HFFc6 (cell line): ENCODE data around the gene HELZ. TPM values are rescaled to one million over a fixed set of nuclear protein-coding genes. Genes with fewer than 3 reads are reported as not detected.

ENCODE experiments used
- DNase-seq: peaks from one replicate; pipeline ENCODE4 v3.0.0-alpha.2; 2018
- H3K27ac Mint-ChIP-seq: 2 replicates; pipeline ENCODE4 v1.8.0; 2020; ENCODE audit warnings: mild to moderate bottlenecking, mixed read lengths
- H3K27me3 Mint-ChIP-seq: 2 replicates; pipeline ENCODE4 v1.8.0; 2021; ENCODE audit warnings: mild to moderate bottlenecking, moderate library complexity, mixed read lengths; ENCODE audit not compliant: insufficient read depth
- H3K36me3 Mint-ChIP-seq: 2 replicates; pipeline ENCODE4 v1.8.0; 2021; ENCODE audit warnings: low read depth, mixed read lengths
- H3K4me1 Mint-ChIP-seq: 2 replicates; pipeline ENCODE4 v1.8.0; 2020; ENCODE audit warnings: low read depth, mixed read lengths
- H3K4me3 Mint-ChIP-seq: 2 replicates; pipeline ENCODE4 v1.8.0; 2020; ENCODE audit warnings: mild to moderate bottlenecking, moderate library complexity, mixed read lengths
- H3K9me3 Mint-ChIP-seq: 2 replicates; pipeline ENCODE4 v1.8.0; 2020; ENCODE audit warnings: mild to moderate bottlenecking, mixed read lengths
- CTCF ChIP-seq: fragments of 200-600 bp; sonication (generic); IDR thresholded peaks from 2 replicates; pipeline ENCODE4 v1.5.0; 2021; ENCODE audit warnings: antibody characterized with exemption, mild to moderate bottlenecking
- total RNA-seq, 6 experiments: library from RNA; stranded (reverse); fragmentation: NEBNext Ultra II Directional; extraction: Animal tissue kit (Norgen Biotek cat#: 25700); gene quantifications; 2 replicates in 1 of 6; 3 replicates in 5 of 6; pipeline ENCODE4 v1.2.3, GENCODE V29; 2021

Gene HELZ
- total RNA-seq, 6 experiments from 2014 or later = 36.0 to 46.2 (median 38.4) TPM

- H3K9me3 Mint-ChIP-seq = no peaks in the 10 kb centered on the region
- H3K4me1 Mint-ChIP-seq = no peaks in the 10 kb centered on the region
- H3K27ac Mint-ChIP-seq = no peak overlapping the region
- no peak overlapping the region for H3K4me3 Mint-ChIP-seq
- H3K27me3 Mint-ChIP-seq = no peaks in the 10 kb centered on the region
- TF ChIP-seq CTCF = no peak
- no peak for DNase-seq
- H3K36me3 Mint-ChIP-seq = peaks cover 6% of the 10 kb centered on the region
These were observed 64.7 kb downstream of the HELZ start for GRCh38 chr17:67180275-67180674.

- Mint-ChIP-seq H3K4me3 (no peak overlapping the region), H3K9me3 (no peaks in the 10 kb centered on the region), H3K27ac (no peak overlapping the region), H3K27me3 (0 out of 2 replicates have a peak, but pooled peaks cover under 1% of the 10 kb centered on the region), H3K36me3 (peaks cover 6% of the 10 kb centered on the region), H3K4me1 (no peaks in the 10 kb centered on the region)
- TF ChIP-seq CTCF = no peak
- DNase-seq = no peak
These were observed 66.4 kb downstream of the HELZ start for GRCh38 chr17:67178555-67178954.

GRCh38 chr17:67177732-67178131 is 67.3 kb downstream of the HELZ start:
- H3K27me3 Mint-ChIP-seq = 0 out of 2 replicates have a peak, but pooled peaks cover 2% of the 10 kb centered on the region
- H3K4me1 Mint-ChIP-seq = no peaks in the 10 kb centered on the region
- no peak overlapping the region for H3K27ac Mint-ChIP-seq
- H3K36me3 Mint-ChIP-seq = peaks cover 6% of the 10 kb centered on the region
- no peak overlapping the region for H3K4me3 Mint-ChIP-seq
- no peaks in the 10 kb centered on the region for H3K9me3 Mint-ChIP-seq
- TF ChIP-seq CTCF = no peak
- DNase-seq = no peak

GRCh38 chr17:67174190-67174589 is 70.8 kb downstream of the HELZ start:
- Mint-ChIP-seq H3K27me3 (0 out of 2 replicates have a peak, but pooled peaks cover 2% of the 10 kb centered on the region), H3K27ac (no peak overlapping the region), H3K9me3 (no peaks in the 10 kb centered on the region), H3K4me1 (no peaks in the 10 kb centered on the region), H3K36me3 (peaks cover 10% of the 10 kb centered on the region), H3K4me3 (no peak overlapping the region)
- no peak for DNase-seq
- TF ChIP-seq CTCF = no peak

GRCh38 chr17:67171560-67171959 is 73.4 kb downstream of the HELZ start:
- Mint-ChIP-seq H3K36me3 (peaks cover 4% of the 10 kb centered on the region; the same call in 1 of the 2 replicates), H3K27me3 (0 out of 2 replicates have a peak, but pooled peaks cover 2% of the 10 kb centered on the region), H3K9me3 (no peaks in the 10 kb centered on the region), H3K27ac (no peak overlapping the region), H3K4me3 (no peak overlapping the region), H3K4me1 (no peaks in the 10 kb centered on the region)
- DNase-seq = no peak
- TF ChIP-seq CTCF = no peak

GRCh38 chr17:67168496-67168895 is 76.5 kb downstream of the HELZ start:
- TF ChIP-seq CTCF = no peak
- H3K27ac Mint-ChIP-seq = no peak overlapping the region
- peaks cover 9% of the 10 kb centered on the region for H3K36me3 Mint-ChIP-seq
- no peaks in the 10 kb centered on the region for H3K4me1 Mint-ChIP-seq
- no peaks in the 10 kb centered on the region for H3K9me3 Mint-ChIP-seq
- H3K27me3 Mint-ChIP-seq = 0 out of 2 replicates have a peak, but pooled peaks cover under 1% of the 10 kb centered on the region
- no peak for DNase-seq
- H3K4me3 Mint-ChIP-seq = no peak overlapping the region
